BE2C (cell line): ENCODE measurements around the gene ZFP62.
"Not testable (repeated sequence)": the region's sequence is repeated elsewhere in the genome, so short reads cannot be mapped to it uniquely, and the experiment has no call there.

Source experiments
- DNase-seq: peaks from one replicate; pipeline ENCODE4 v3.0.0-alpha.2; 2020
- H3K27me3 ChIP-seq: fragments of 250-450 bp; sonication (Bioruptor Pico); 2 replicates; pipeline ENCODE4 v1.5.1; 2020; ENCODE audit warnings: mild to moderate bottlenecking
- H3K36me3 ChIP-seq: fragments of 250-450 bp; sonication (Bioruptor Pico); 2 replicates; pipeline ENCODE4 v1.5.1; 2020; ENCODE audit warnings: mild to moderate bottlenecking
- H3K4me1 ChIP-seq: fragments of 250-450 bp; sonication (Bioruptor Pico); 2 replicates; pipeline ENCODE4 v1.5.1; 2020
- H3K4me3 ChIP-seq: 2 replicates; pipeline ENCODE4 v1.5.1; 2011; ENCODE audit warnings: low read depth, low read length
- H3K9me3 ChIP-seq: fragments of 250-450 bp; sonication (Bioruptor Pico); 2 replicates; pipeline ENCODE4 v1.5.1; 2020
- TF ChIP-seq, protein P1 (sequence below): IDR thresholded peaks from 2 replicates; pipeline ENCODE4 v1.5.1; 2012; ENCODE audit warnings: mild to moderate bottlenecking, low read depth, low read length

ZFP62 gene

DNA sequence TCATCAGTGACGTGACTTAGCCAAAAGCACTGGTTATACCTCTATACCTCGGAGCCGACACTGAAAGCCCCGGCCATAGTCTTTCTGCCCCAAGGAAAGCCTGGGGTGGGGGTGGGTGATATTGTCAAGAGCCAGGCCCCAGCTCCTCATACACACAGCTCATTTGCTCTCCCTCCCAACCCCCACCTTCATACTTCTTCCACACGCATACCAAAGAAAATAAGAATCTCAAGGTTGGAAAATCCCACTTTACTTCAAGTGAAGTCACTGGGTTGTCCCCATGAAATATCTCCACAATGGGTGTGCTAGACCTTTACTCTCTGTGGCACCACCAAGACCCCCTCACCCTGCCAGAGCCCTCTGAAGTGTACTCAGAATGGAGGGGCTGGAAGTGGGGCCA lies 31.4 kb downstream of the ZFP62 start:
- H3K9me3 ChIP-seq: no peaks in the 10 kb centered on the region
- no peak overlapping the region for H3K4me3 ChIP-seq
- no peaks in the 10 kb centered on the region for H3K27me3 ChIP-seq
- TF ChIP-seq, protein P1, sequence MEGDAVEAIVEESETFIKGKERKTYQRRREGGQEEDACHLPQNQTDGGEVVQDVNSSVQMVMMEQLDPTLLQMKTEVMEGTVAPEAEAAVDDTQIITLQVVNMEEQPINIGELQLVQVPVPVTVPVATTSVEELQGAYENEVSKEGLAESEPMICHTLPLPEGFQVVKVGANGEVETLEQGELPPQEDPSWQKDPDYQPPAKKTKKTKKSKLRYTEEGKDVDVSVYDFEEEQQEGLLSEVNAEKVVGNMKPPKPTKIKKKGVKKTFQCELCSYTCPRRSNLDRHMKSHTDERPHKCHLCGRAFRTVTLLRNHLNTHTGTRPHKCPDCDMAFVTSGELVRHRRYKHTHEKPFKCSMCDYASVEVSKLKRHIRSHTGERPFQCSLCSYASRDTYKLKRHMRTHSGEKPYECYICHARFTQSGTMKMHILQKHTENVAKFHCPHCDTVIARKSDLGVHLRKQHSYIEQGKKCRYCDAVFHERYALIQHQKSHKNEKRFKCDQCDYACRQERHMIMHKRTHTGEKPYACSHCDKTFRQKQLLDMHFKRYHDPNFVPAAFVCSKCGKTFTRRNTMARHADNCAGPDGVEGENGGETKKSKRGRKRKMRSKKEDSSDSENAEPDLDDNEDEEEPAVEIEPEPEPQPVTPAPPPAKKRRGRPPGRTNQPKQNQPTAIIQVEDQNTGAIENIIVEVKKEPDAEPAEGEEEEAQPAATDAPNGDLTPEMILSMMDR: no peak
- no peaks in the 10 kb centered on the region for H3K36me3 ChIP-seq
- no peaks in the 10 kb centered on the region; the same call in 1 of the 2 replicates for H3K4me1 ChIP-seq
- no peak for DNase-seq

DNA sequence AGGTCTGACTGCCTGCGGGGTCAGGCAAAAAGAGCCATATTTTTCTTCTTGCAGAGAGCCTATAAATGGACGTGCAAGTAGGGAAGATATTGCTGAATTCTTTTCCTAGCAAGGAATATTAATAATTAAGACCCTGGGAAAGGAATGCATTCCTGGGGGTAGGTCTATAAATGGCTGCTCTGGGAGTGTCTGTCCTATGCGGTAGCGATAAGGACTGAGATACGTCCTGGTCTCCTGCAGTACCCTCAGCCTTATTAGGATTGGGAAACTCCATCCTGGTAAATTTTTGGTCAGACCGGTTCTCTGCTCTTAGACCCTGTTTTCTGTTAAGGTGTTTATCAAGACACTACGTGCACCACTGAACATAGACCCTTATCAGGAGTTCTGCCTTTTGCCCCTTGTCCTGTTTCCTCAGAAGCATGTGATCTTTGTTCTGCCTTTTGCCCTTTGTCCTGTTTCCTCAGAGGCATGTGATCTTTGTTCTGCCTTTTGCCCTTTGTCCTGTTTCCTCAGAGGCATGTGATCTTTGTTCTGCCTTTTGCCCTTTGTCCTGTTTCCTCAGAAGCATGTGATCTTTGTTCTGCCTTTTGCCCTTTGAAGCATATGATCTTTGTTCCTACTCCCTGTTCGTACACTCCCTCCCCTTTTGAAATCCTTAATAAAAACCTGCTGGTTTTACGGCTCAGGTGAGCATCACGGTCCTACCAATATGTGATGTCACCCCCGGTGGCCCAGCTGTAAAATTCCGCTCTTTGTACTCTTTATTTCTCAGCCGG lies 32.1 kb downstream of the ZFP62 start:
- H3K36me3 ChIP-seq, H3K4me1 ChIP-seq, DNase-seq, H3K27me3 ChIP-seq, H3K4me3 ChIP-seq, H3K9me3 ChIP-seq: not testable (repeated sequence)

DNA sequence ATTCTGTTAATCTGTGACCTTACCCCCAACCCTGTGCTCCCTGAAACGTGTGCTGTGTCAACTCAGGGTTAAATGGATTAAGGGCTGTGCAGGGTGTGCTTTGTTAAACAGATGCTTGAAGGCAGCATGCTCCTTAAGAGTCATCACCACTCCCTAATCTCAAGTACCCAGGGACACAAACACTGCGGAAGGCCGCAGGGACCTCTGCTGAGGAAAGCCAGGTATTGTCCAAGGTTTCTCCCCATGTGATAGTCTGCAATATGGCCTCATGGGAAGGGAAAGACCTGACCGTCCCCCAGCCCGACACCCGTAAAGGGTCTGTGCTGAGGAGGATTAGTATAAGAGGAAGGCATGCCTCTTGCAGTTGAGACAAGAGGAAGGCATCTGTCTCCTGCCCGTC lies 33.7 kb downstream of the ZFP62 start:
- H3K36me3 ChIP-seq, DNase-seq, H3K4me1 ChIP-seq, H3K27me3 ChIP-seq, H3K9me3 ChIP-seq, H3K4me3 ChIP-seq: not testable (repeated sequence)

DNA sequence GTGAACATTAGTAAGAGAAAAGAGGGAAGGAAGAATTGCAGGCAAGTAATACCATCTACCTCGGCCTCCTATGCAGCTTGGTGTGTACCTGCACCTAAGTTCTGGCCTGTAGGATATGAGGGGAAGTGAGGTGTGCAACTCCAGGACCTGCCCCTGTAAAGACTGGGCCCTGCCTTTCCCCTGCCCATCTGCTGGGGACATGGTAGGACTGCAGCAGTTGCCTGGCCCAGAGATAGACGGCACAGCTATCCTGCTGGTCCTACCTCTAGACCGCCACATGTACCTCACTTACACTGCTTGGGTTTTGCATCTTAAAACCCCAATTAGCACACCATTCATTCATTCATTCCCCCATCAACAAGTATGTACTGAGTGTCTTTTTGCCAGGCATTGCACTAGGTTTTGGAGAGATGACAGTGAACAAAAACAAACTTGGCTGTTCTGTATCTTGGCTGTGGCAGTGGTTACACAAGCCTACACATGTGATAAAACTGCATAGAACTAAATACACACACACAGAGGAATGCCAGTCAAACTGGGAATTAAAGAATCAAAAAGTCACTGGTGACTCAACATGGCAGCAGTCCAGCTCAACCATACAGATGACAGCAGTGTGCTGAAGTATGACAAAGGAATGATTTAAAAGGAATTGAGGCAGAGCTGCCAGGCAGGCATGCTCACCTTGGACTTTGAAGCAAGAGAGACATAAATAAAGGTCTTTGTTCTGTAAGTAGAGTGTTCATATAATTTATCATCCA lies 35.1 kb downstream of the ZFP62 start:
- H3K4me3 ChIP-seq: no peak overlapping the region
- H3K4me1 ChIP-seq: no peaks in the 10 kb centered on the region; the same call in 1 of the 2 replicates
- no peak for DNase-seq
- no peaks in the 10 kb centered on the region for H3K9me3 ChIP-seq
- TF ChIP-seq, protein P1: no peak
- H3K36me3 ChIP-seq: no peaks in the 10 kb centered on the region
- no peaks in the 10 kb centered on the region for H3K27me3 ChIP-seq

DNA sequence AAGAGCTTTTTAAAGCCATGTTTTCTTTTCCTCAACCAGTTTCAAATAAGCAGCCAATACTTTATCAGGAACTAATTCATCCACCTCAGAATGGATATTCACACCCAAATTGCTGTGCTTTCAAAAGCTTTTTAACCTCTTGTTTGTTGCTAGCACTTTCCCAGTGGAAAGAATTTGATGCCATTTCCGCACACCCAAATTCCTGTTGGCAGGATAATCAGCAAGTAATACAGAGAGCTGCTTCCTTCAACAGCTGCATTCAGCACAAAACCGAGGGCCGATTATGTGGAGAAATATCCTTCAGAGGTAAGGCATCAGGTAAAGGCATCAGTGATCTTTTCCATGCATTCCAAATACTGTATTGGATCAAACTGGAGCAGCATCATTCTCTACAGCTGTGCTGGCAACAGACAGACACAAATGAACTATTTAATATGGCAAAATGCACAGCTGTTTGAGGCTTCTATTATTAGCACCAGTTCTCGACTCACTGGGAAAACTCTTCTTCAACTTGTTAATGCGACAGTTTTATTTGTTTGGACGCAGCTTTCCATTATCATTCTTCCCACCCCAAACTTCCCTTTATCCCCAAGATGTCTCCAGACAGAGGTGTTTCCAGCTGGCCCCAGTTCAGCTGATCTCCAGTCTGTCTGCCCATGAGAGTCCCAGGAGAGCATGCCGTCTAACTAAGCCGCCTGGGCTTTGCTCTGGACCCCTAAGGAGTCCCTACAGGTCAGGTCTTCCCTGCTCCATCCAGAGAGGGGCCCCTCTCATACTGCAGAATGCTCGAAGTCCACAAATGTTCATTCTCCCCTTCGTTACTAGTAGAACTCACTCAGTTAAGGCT lies 36.2 kb downstream of the ZFP62 start:
- Histone ChIP-seq H3K9me3 (no peaks in the 10 kb centered on the region), H3K27me3 (no peaks in the 10 kb centered on the region), H3K4me1 (no peaks in the 10 kb centered on the region; the same call in 1 of the 2 replicates), H3K4me3 (no peak overlapping the region), H3K36me3 (no peaks in the 10 kb centered on the region)
- TF ChIP-seq, protein P1: no peak
- no peak for DNase-seq

DNA sequence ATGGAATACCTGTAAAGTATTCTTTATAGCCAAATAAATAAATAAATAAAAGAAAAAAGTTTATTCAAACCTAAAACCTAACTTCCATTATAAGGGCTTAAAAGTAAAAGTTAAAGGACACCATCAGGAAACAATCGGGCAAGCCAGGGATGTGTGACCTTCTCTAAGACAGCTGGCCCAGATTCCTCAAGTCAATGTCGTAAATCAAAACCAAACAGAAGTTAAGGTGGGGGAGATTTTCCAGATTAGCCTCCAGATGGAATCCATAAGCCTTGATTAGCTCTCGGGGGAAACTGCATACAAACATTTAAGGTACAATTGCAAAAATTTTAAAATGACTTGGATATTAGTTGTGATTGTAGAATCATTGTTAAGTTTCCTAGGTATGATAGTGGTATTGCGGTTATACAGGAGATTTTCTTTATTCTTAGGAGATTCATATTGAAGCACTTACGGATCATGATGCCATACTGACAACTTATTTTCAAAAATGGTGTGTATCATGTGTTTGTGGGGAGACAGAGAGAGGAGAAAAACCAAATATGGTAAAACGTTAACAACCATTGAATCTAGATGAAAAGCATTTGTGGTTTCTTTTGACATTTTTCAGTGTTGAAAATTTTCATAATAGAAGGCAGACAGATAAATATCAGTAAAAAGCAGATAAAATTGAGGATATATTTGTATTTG lies 37.0 kb downstream of the ZFP62 start:
- no peaks in the 10 kb centered on the region for H3K27me3 ChIP-seq
- TF ChIP-seq, protein P1: no peak

More for the DNA sequence above, 37.0 kb downstream of the ZFP62 start:
- no peak for DNase-seq
- H3K4me3 ChIP-seq: no peak overlapping the region
- H3K36me3 ChIP-seq: no peaks in the 10 kb centered on the region
- H3K9me3 ChIP-seq: no peaks in the 10 kb centered on the region
- H3K4me1 ChIP-seq: no peaks in the 10 kb centered on the region; the same call in 1 of the 2 replicates
